Gastrocnemius medialis (tissue), 4 donors: ENCODE measurements around the gene BTBD10. TPM values are rescaled to one million over a fixed set of nuclear protein-coding genes. Genes with fewer than 3 reads are reported as not detected.

ENCODE experiments used
- ATAC-seq, 2 donors: fragments of 150-250 bp; one replicate each; pipeline ENCODE4 v1.9.1; 2016
- DNase-seq, 2 donors: peaks; one replicate each; pipeline ENCODE4 v3.0.0-alpha.2; 2019
- H3K27ac ChIP-seq, 4 donors: fragments of 200-600 bp; sonication (generic); 1 replicate in 1 of 4; 2 replicates in 3 of 4; pipeline ENCODE4 v1.5.1; 2016 to 2018; ENCODE audit warnings: mild to moderate bottlenecking in 2 of 4, moderate library complexity in 1 of 4
- H3K27me3 ChIP-seq, 3 donors: fragments of 200-600 bp; sonication (generic) in 2 of 3; 1 replicate in 1 of 3; 2 replicates in 2 of 3; pipeline versions ENCODE4 v1.5.1 to v1.6.0; 2016 to 2019; ENCODE audit warnings: mild to moderate bottlenecking in 1 of 3, moderate library complexity in 1 of 3
- H3K36me3 ChIP-seq, 2 donors: fragments of 200-600 bp; sonication (generic) in 1 of 2; one replicate each; pipeline ENCODE4 v1.5.1; 2017 to 2018
- H3K4me1 ChIP-seq, 2 donors: fragments of 200-600 bp; sonication (generic) in 1 of 2; one replicate each; pipeline ENCODE4 v1.5.1; 2016 to 2017; ENCODE audit warnings: mild to moderate bottlenecking in 2 of 2
- H3K4me3 ChIP-seq, 4 donors: fragments of 200-600 bp; sonication (generic) in 3 of 4; 1 replicate in 1 of 4; 2 replicates in 3 of 4; pipeline ENCODE4 v1.5.1; 2016 to 2019; ENCODE audit warnings: mild to moderate bottlenecking in 2 of 4
- H3K9me3 ChIP-seq, 3 donors: fragments of 200-600 bp; sonication (generic) in 2 of 3; 1 replicate in 1 of 3; 2 replicates in 2 of 3; pipeline ENCODE4 v1.5.1; 2016 to 2019
- CTCF ChIP-seq, 5 experiments: fragments of 450-650 bp in 3 of 5; fragments of 200-600 bp in 2 of 5; sonication (generic) in 2 of 5; IDR thresholded peaks in 4 of 5; conservative IDR thresholded peaks in 1 of 5; 1 replicate in 4 of 5; 2 replicates in 1 of 5; pipeline ENCODE4 v1.5.1; 2016 to 2019; ENCODE audit warnings: antibody characterized with exemption in 5 of 5, mild to moderate bottlenecking in 3 of 5, moderate library complexity in 3 of 5
- POLR2A ChIP-seq, 2 donors: fragments of 450-650 bp; IDR thresholded peaks; one replicate each; pipeline ENCODE4 v1.6.1; 2017; ENCODE audit warnings: antibody characterized with exemption in 2 of 2, mild to moderate bottlenecking in 2 of 2, moderate library complexity in 2 of 2
- in situ Hi-C, 4 donors: fragments of 200-750 bp; cut with MboI; loops; one replicate each; pipeline versions ENCODE4 v1.15.0 to v1.8.0; 2017; ENCODE audit warnings: low sequenced_read_pairs in 4 of 4
- intact Hi-C: fragments of 100-400 bp; cut with DNase I; formaldehyde crosslinking; loops from one replicate; pipeline ENCODE4 v1.15.1; 2023; ENCODE audit warnings: low total_unique reads
- total RNA-seq, 4 donors: library from RNA; depleted of rRNA; stranded (reverse); fragments of >200 nt; gene quantifications; one replicate each; pipeline versions ENCODE4 v1.1.0 to v1.2.3, GENCODE V29; 2016

BTBD10 gene
- total RNA-seq, 4 donors from 2014 or later: 18.6 to 31.9 (median 20.3) TPM

- Histone ChIP-seq H3K36me3 (no peaks in the 10 kb centered on the region), H3K27me3 (no peaks in the 10 kb centered on the region), H3K27ac (no peak overlapping the region), H3K4me3 (no peak overlapping the region), H3K9me3 (no peaks in the 10 kb centered on the region), H3K4me1 (peaks cover 12 to 13% of the 10 kb centered on the region in 2 donors)
- TF ChIP-seq CTCF (IDR thresholded peaks at IDR 0.05 in 4 of 5, conservative IDR thresholded peaks at IDR 0.05 in 1 of 5): peak; percentile 72 to 89 (median 82)
- TF ChIP-seq POLR2A (IDR thresholded peaks at IDR 0.05): no peak
- in situ Hi-C loops (loop anchor here (5.0 to 25.0 kb wide), 3 partner anchors 129 to 382 kb away; no protein-coding TSS in a partner anchor), intact Hi-C loops (loop anchor here (2.0 to 10.0 kb wide), 3 partner anchors 135 to 1019 kb away; no protein-coding TSS in a partner anchor)
- ATAC-seq (peak; percentile 60 to 80), DNase-seq (peak in 1 of 2 donors; percentile 55)
These were observed 118.9 kb downstream of the BTBD10 start for GRCh38 chr11:13343931-13344717.

- Histone ChIP-seq H3K36me3 (no peaks in the 10 kb centered on the region), H3K27me3 (no peaks in the 10 kb centered on the region), H3K9me3 (no peaks in the 10 kb centered on the region), H3K27ac (no peak overlapping the region), H3K4me1 (peaks cover 23% of the 10 kb centered on the region in 2 donors), H3K4me3 (no peak overlapping the region)
- TF ChIP-seq CTCF (IDR thresholded peaks at IDR 0.05 in 4 of 5, conservative IDR thresholded peaks at IDR 0.05 in 1 of 5): no peak
- TF ChIP-seq POLR2A (IDR thresholded peaks at IDR 0.05): no peak
- no peak for ATAC-seq
- DNase-seq: no peak
- intact Hi-C loops (loop anchor here (10.0 kb wide), 2 partner anchors 378 to 1018 kb away; no protein-coding TSS in a partner anchor), in situ Hi-C loops (loop anchor here (5.0 to 25.0 kb wide), 3 partner anchors 128 to 381 kb away; no protein-coding TSS in a partner anchor)
These were observed 120.0 kb downstream of the BTBD10 start for GRCh38 chr11:13343067-13343466.

GRCh38 chr11:13341026-13341425, 122.0 kb downstream of the BTBD10 start:
- in situ Hi-C loops (loop anchor here (5.0 to 25.0 kb wide), 3 partner anchors 126 to 379 kb away; no protein-coding TSS in a partner anchor), intact Hi-C loops (loop anchor here (10.0 kb wide), 2 partner anchors 376 to 1016 kb away; no protein-coding TSS in a partner anchor)
- Histone ChIP-seq H3K36me3 (no peaks in the 10 kb centered on the region), H3K4me3 (no peak overlapping the region), H3K4me1 (peaks cover 41 to 44% of the 10 kb centered on the region in 2 donors), H3K27ac (no peak overlapping the region), H3K27me3 (no peaks in the 10 kb centered on the region), H3K9me3 (no peaks in the 10 kb centered on the region)
- TF ChIP-seq CTCF (IDR thresholded peaks at IDR 0.05 in 4 of 5, conservative IDR thresholded peaks at IDR 0.05 in 1 of 5) (no peak), POLR2A (IDR thresholded peaks at IDR 0.05) (no peak)
- no peak for DNase-seq
- ATAC-seq: no peak

GRCh38 chr11:13339195-13340153, 123.5 kb downstream of the BTBD10 start:
- DNase-seq (no peak), ATAC-seq (no peak)
- H3K27ac ChIP-seq: peak overlapping the region; percentile 27 to 78 (median 53)
- H3K27me3 ChIP-seq: no peaks in the 10 kb centered on the region
- intact Hi-C loops: loop anchor here (10.0 kb wide), 3 partner anchors 375 to 1015 kb away; partner anchors contain the start of gene TEAD1
- no peaks in the 10 kb centered on the region for H3K9me3 ChIP-seq
- H3K4me1 ChIP-seq: peaks cover 56 to 59% of the 10 kb centered on the region in 2 donors
- no peak overlapping the region for H3K4me3 ChIP-seq
- TF ChIP-seq CTCF (IDR thresholded peaks at IDR 0.05 in 4 of 5, conservative IDR thresholded peaks at IDR 0.05 in 1 of 5) (no peak), POLR2A (IDR thresholded peaks at IDR 0.05) (no peak)
- H3K36me3 ChIP-seq: no peaks in the 10 kb centered on the region
- in situ Hi-C loops: loop anchor here (5.0 to 25.0 kb wide), 5 partner anchors 55 to 377 kb away; partner anchors contain the start of gene BMAL1 (in 1 of the 4)
